ENCODE data around the gene P2RX4. TPM values are rescaled to one million over a fixed set of nuclear protein-coding genes. Genes with fewer than 3 reads are reported as not detected.

Gene P2RX4
- total and polyA plus RNA-seq, 2 of the 8 experiments (the other 6 are each of a cell fraction or from before 2014, with no cell fraction given), result 9.5 to 12.2 TPM

DNA sequence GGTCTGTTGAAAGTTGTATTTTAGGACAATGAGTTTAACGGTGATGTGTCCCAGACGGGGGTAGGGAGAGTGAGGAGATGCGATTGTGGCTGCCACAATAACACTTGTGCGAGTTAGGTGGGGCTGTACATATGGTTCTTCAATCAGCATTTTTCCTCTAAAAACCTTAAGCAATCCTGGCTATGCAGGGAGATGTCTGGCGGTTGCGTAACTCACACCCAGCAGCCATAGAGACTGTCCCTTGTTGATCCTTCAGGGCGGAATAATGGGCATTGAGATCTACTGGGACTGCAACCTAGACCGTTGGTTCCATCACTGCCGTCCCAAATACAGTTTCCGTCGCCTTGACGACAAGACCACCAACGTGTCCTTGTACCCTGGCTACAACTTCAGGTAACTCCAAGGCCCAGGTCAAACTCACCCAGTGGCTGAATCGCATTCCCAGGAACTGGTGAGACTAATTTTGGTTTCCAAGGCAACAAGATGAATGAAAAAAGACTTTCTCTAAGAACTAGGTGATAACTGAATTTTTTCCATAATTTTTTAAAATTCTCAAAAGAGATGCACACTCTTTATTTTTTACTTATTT lies 42.6 kb upstream of the P2RX4 start:
- H2BK120ac ChIP-seq (replicated peaks; ENCODE audit: low read depth, low read length), result no peak overlapping the region
- no peaks in the 10 kb centered on the region for H4K20me1 ChIP-seq (replicated peaks in 1 of 2; ENCODE audit: control insufficient read depth in 1 of 2, insufficient read depth in 2 of 2, low read length in 2 of 2)
- H3K36me3 ChIP-seq (ENCODE audit: control insufficient read depth in 2 of 4, insufficient read depth in 4 of 4, low read length in 3 of 4), result no peaks in the 10 kb centered on the region
- H3K79me2 ChIP-seq (ENCODE audit: control insufficient read depth in 1 of 2, insufficient read depth in 2 of 2, low read length in 2 of 2), result no peaks in the 10 kb centered on the region
- no peak overlapping the region for H4K5ac ChIP-seq (ENCODE audit: insufficient read length, low read depth, low read length)
- 91% methylated on average over 14 of the region's 14 CpGs; no CpG with 5 or more reads in 1 of the 2 experiments for WGBS, 2 experiments (ENCODE audit: extremely low coverage in 1 of 2, insufficient coverage in 1 of 2, insufficient read length in 1 of 2, insufficient replicate concordance in 2 of 2, low coverage in 1 of 2, low lambda C conversion rate in 2 of 2, missing lambda C conversion rate in 1 of 2)
- no peaks in the 10 kb centered on the region for H3K4me1 ChIP-seq (replicated peaks in 1 of 4; ENCODE audit: control insufficient read depth in 3 of 4, insufficient read depth in 4 of 4, low read length in 3 of 4)
- no peak overlapping the region for H2BK15ac ChIP-seq (ENCODE audit: low read length)
- H4K91ac ChIP-seq (replicated peaks; ENCODE audit: insufficient read length, low read length), result no peak overlapping the region
- H3K23me2 ChIP-seq (ENCODE audit: low read depth, low read length), result no peaks in the 10 kb centered on the region
- ChIA-PET CTCF (ENCODE audit: partially characterized antibody) (interaction anchor here (0.6 to 0.7 kb wide), 2 partner anchors 389 to 802 kb away, joined by 3 read pairs; no protein-coding TSS in a partner anchor), POLR2A (ENCODE audit: partially characterized antibody) (interaction anchor here (0.7 kb wide), 1 partner anchor 309 kb away, joined by 3 read pairs; no protein-coding TSS in a partner anchor)
- H3K4me2 ChIP-seq (ENCODE audit: insufficient read depth in 1 of 2, low read depth in 2 of 2, low read length in 2 of 2), result no peak overlapping the region
- H3K23ac ChIP-seq (ENCODE audit: insufficient read length), result no peak overlapping the region
- DNase-seq (ENCODE audit: low read depth in 1 of 2, low spot score in 2 of 2) (no peak), FAIRE-seq (no peak)
- H3K18ac ChIP-seq (ENCODE audit: extremely low read depth, low read length), result no peak overlapping the region
- no peak overlapping the region for H2BK5ac ChIP-seq (ENCODE audit: low read depth, low read length)
- no peaks in the 10 kb centered on the region for H3K9me3 ChIP-seq (ENCODE audit: insufficient read depth in 2 of 2, low read depth in 1 of 2, low read length in 1 of 2)
- no peak overlapping the region for H3K9ac ChIP-seq (replicated peaks in 1 of 4; ENCODE audit: extremely low read depth in 1 of 4, low read depth in 3 of 4, low read length in 3 of 4)
- no peak overlapping the region; the same call in 1 of the 2 replicates for H2BK12ac ChIP-seq (ENCODE audit: low read depth, low read length)
- no peak overlapping the region for H4K8ac ChIP-seq (ENCODE audit: extremely low read depth, insufficient read depth, low read length)
- H3K14ac ChIP-seq (ENCODE audit: insufficient read length), result no peak overlapping the region
- H2AFZ ChIP-seq (ENCODE audit: low read length), result 0 out of 2 replicates have a peak overlapping the region, but pooled peaks have one; percentile 17
- no peaks in the 10 kb centered on the region for H3K79me1 ChIP-seq (ENCODE audit: low read depth, low read length)
- H2AK5ac ChIP-seq (ENCODE audit: low read depth, low read length), result no peak overlapping the region
- no peak for TF ChIP-seq SP2 (IDR thresholded peaks at IDR 0.05; ENCODE audit: low read length)
- peak; percentile 83 for TF ChIP-seq CEBPB (IDR thresholded peaks at IDR 0.05; ENCODE audit: low read depth, low read length)
- H3K27me3 ChIP-seq (replicated peaks in 1 of 4; ENCODE audit: control insufficient read depth in 3 of 4, extremely low read depth in 1 of 4, insufficient read depth in 3 of 4, low read length in 3 of 4), result no peaks in the 10 kb centered on the region
- H3K4me3 ChIP-seq (ENCODE audit: extremely low read depth in 1 of 4, insufficient read depth in 2 of 4, low read depth in 3 of 4, low read length in 4 of 4), result no peak overlapping the region
- H3K56ac ChIP-seq (replicated peaks; ENCODE audit: insufficient read length, low read depth, low read length), result no peak overlapping the region
- H2BK20ac ChIP-seq (ENCODE audit: low read length), result no peak overlapping the region
- H3K4ac ChIP-seq (replicated peaks; ENCODE audit: insufficient read length, low read depth, low read length), result no peak overlapping the region
- H3K27ac ChIP-seq (ENCODE audit: low read depth, low read length), result no peak overlapping the region
